GM20000 (cell line): ENCODE data around the gene TANGO6.

Experiments
- DNase-seq: peaks from one replicate; pipeline ENCODE4 v3.0.0; 2012; ENCODE audit warnings: low spot score
- CTCF ChIP-seq: IDR thresholded peaks from 2 replicates; pipeline ENCODE4 v1.5.1; 2012; ENCODE audit warnings: mild to moderate bottlenecking, control low read depth; ENCODE audit errors: extremely low read depth, missing control alignments

Gene TANGO6

GRCh38 chr16:69131167-69131838 lies 288.0 kb downstream of the TANGO6 start:
- no peak for TF ChIP-seq CTCF
- peak; percentile 62 for DNase-seq

GRCh38 chr16:69131839-69132423 lies 288.6 kb downstream of the TANGO6 start:
- TF ChIP-seq CTCF, result no peak
- DNase-seq, result peak; percentile 95

GRCh38 chr16:69132424-69133252 lies 289.3 kb downstream of the TANGO6 start, which contains the start of the genes CHTF8 and UTP4:
Gene CHTF8, minus strand, starts transcription at chr16:69132588. Its CDS starts 11,130 bp downstream, at chr16:69121458.
Gene UTP4, plus strand, starts transcription at chr16:69132649. Its CDS starts 811 bp downstream, at chr16:69133460.
- DNase-seq, result peak; percentile 93
- no peak for TF ChIP-seq CTCF

GRCh38 chr16:69133373-69133954 lies 290.1 kb downstream of the TANGO6 start:
- no peak for TF ChIP-seq CTCF

More at GRCh38 chr16:69133373-69133954, 290.1 kb downstream of the TANGO6 start:
- DNase-seq, result no peak
